Measurements from ENCODE around the gene ATP9A. TPM values are rescaled to one million over a fixed set of nuclear protein-coding genes. Genes with fewer than 3 reads are reported as not detected.

ATP9A gene
- total RNA-seq, 1 experiment from 2014 or later: 18.6 TPM

GRCh38 chr20:51668947-51669346, 99.2 kb downstream of the ATP9A start:
- Histone ChIP-seq H3K4me2 (no peak overlapping the region), H3K4me3 (no peak overlapping the region), H2AFZ (no peak overlapping the region), H3K36me3 (ENCODE audit: low read depth) (peaks cover 18% of the 10 kb centered on the region), H3K9me2 (ENCODE audit: insufficient read depth) (no peaks in the 10 kb centered on the region), H3K27me3 (ENCODE audit: insufficient read depth, low read depth) (no peaks in the 10 kb centered on the region), H4K20me1 (ENCODE audit: insufficient read depth) (no peaks in the 10 kb centered on the region), H3K9me3 (ENCODE audit: insufficient read depth, low read depth) (no peaks in the 10 kb centered on the region), H3F3A (ENCODE audit: insufficient read depth, low read depth) (no peaks in the 10 kb centered on the region), H3K79me2 (ENCODE audit: low read depth) (no peaks in the 10 kb centered on the region), H3K27ac (no peak overlapping the region), H3K4me1 (replicated peaks; ENCODE audit: insufficient read depth) (peaks cover 7% of the 10 kb centered on the region; the same call in 1 of the 2 replicates)
- BruUV-seq (replicated peaks): no TSS peak
- DNase-seq: no peak
- TF ChIP-seq EZH2 (IDR thresholded peaks at IDR 0.05; ENCODE audit: low read depth): no peak
- TF ChIP-seq CTCF (conservative IDR thresholded peaks at IDR 0.05): no peak
- ChIA-PET CTCF (no interaction called here), POLR2A (ENCODE audit: unreplicated experiment) (no interaction called here)
- intact Hi-C loops (cut with micrococcal nuclease; ENCODE audit: unreplicated experiment): no loop called here

GRCh38 chr20:51668515-51668914, 99.7 kb downstream of the ATP9A start:
- no peaks in the 10 kb centered on the region for H3K9me2 ChIP-seq (ENCODE audit: insufficient read depth)
- H4K20me1 ChIP-seq (ENCODE audit: insufficient read depth): no peaks in the 10 kb centered on the region
- no peak overlapping the region for H3K4me3 ChIP-seq
- TF ChIP-seq EZH2 (IDR thresholded peaks at IDR 0.05; ENCODE audit: low read depth): no peak
- TF ChIP-seq CTCF (conservative IDR thresholded peaks at IDR 0.05): no peak
- H2AFZ ChIP-seq: no peak overlapping the region
- no peak overlapping the region for H3K4me2 ChIP-seq
- no peaks in the 10 kb centered on the region for H3F3A ChIP-seq (ENCODE audit: insufficient read depth, low read depth)
- peaks cover 7% of the 10 kb centered on the region; the same call in 1 of the 2 replicates for H3K4me1 ChIP-seq (replicated peaks; ENCODE audit: insufficient read depth)
- ChIA-PET CTCF (no interaction called here), POLR2A (ENCODE audit: unreplicated experiment) (no interaction called here)
- BruUV-seq (replicated peaks): no TSS peak
- H3K27ac ChIP-seq: no peak overlapping the region
- H3K36me3 ChIP-seq (ENCODE audit: low read depth): peaks cover 14% of the 10 kb centered on the region
- H3K27me3 ChIP-seq (ENCODE audit: insufficient read depth, low read depth): no peaks in the 10 kb centered on the region
- H3K9me3 ChIP-seq (ENCODE audit: insufficient read depth, low read depth): no peaks in the 10 kb centered on the region
- intact Hi-C loops (cut with micrococcal nuclease; ENCODE audit: unreplicated experiment): no loop called here
- DNase-seq: no peak
- H3K79me2 ChIP-seq (ENCODE audit: low read depth): no peaks in the 10 kb centered on the region

- no peaks in the 10 kb centered on the region for H4K20me1 ChIP-seq (ENCODE audit: insufficient read depth)
- no peak overlapping the region for H3K4me3 ChIP-seq
- no peaks in the 10 kb centered on the region for H3K27me3 ChIP-seq (ENCODE audit: insufficient read depth, low read depth)
- no peaks in the 10 kb centered on the region for H3K9me3 ChIP-seq (ENCODE audit: insufficient read depth, low read depth)
- H3F3A ChIP-seq (ENCODE audit: insufficient read depth, low read depth): peaks cover 4% of the 10 kb centered on the region
- peaks cover 9% of the 10 kb centered on the region for H3K4me1 ChIP-seq (replicated peaks; ENCODE audit: insufficient read depth)
- H3K27ac ChIP-seq: no peak overlapping the region
- no peak for DNase-seq
- CTCF ChIA-PET: no interaction called here
- H3K79me2 ChIP-seq (ENCODE audit: low read depth): no peaks in the 10 kb centered on the region
- intact Hi-C loops (cut with micrococcal nuclease; ENCODE audit: unreplicated experiment): no loop called here
- POLR2A ChIA-PET (ENCODE audit: unreplicated experiment): no interaction called here
- H3K4me2 ChIP-seq: no peak overlapping the region
- TF ChIP-seq EZH2 (IDR thresholded peaks at IDR 0.05; ENCODE audit: low read depth) (no peak), CTCF (conservative IDR thresholded peaks at IDR 0.05) (no peak)
- H3K36me3 ChIP-seq (ENCODE audit: low read depth): peaks cover 14% of the 10 kb centered on the region
- no peak overlapping the region for H2AFZ ChIP-seq
- no peaks in the 10 kb centered on the region for H3K9me2 ChIP-seq (ENCODE audit: insufficient read depth)
- BruUV-seq (replicated peaks): no TSS peak
Measured at GRCh38 chr20:51667491-51667890, 100.7 kb downstream of the ATP9A start.
